H9 (cell line): ENCODE results near the gene CHSY1. TPM values are rescaled to one million over a fixed set of nuclear protein-coding genes. Genes with fewer than 3 reads are reported as not detected.

Experiments used
- DNase-seq: peaks from one replicate; pipeline ENCODE4 v3.0.0-alpha.2; 2017
- H2AFZ ChIP-seq: one replicate; pipeline ENCODE4 v1.6.1; 2013; ENCODE audit warnings: mild to moderate bottlenecking, low read length, control low read depth, moderate library complexity
- H2AK5ac ChIP-seq: 2 replicates; pipeline ENCODE4 v1.6.1; 2013; ENCODE audit warnings: low read length, control low read depth, mixed read lengths; ENCODE audit not compliant: insufficient read length
- H2BK120ac ChIP-seq: one replicate; pipeline ENCODE4 v1.6.1; 2013; ENCODE audit warnings: low read depth, mild to moderate bottlenecking, low read length, control low read depth, inconsistent platforms; ENCODE audit not compliant: poor library complexity, severe bottlenecking
- H2BK12ac ChIP-seq: 2 replicates; pipeline ENCODE4 v1.6.1; 2013; ENCODE audit warnings: low read length, control low read depth, mixed read lengths, low read depth; ENCODE audit not compliant: insufficient read length
- H2BK15ac ChIP-seq: 2 replicates; pipeline ENCODE4 v1.6.1; 2013; ENCODE audit warnings: low read depth, low read length, control low read depth
- H2BK20ac ChIP-seq: one replicate; pipeline ENCODE4 v1.6.1; 2013; ENCODE audit warnings: low read depth, mild to moderate bottlenecking, low read length, control low read depth, inconsistent platforms; ENCODE audit not compliant: poor library complexity, severe bottlenecking
- H2BK5ac ChIP-seq: 2 replicates; pipeline ENCODE4 v1.6.1; 2013; ENCODE audit warnings: low read length, control low read depth, mixed read lengths; ENCODE audit not compliant: insufficient read length
- H3K14ac ChIP-seq: 2 replicates; pipeline ENCODE4 v1.6.1; 2013; ENCODE audit warnings: low read length, control low read depth; ENCODE audit not compliant: insufficient read depth
- H3K18ac ChIP-seq: 2 replicates; pipeline ENCODE4 v1.6.1; 2013; ENCODE audit warnings: low read depth, mild to moderate bottlenecking, mixed read lengths, low read length, control low read depth; ENCODE audit not compliant: insufficient read length
- H3K23ac ChIP-seq: 2 replicates; pipeline ENCODE4 v1.6.1; 2013; ENCODE audit warnings: low read length, control low read depth, mixed read lengths, low read depth; ENCODE audit not compliant: insufficient read length
- H3K23me2 ChIP-seq: 2 replicates; pipeline ENCODE4 v1.6.1; 2013; ENCODE audit warnings: low read depth, mild to moderate bottlenecking, mixed read lengths, low read length, control low read depth; ENCODE audit not compliant: insufficient read length, poor library complexity, severe bottlenecking
- H3K27ac ChIP-seq: 2 replicates; pipeline ENCODE4 v1.5.1; 2013; ENCODE audit warnings: low read length, control low read depth, mixed read lengths, low read depth; ENCODE audit not compliant: insufficient read length
- H3K27me3 ChIP-seq: 2 replicates; pipeline ENCODE4 v1.6.1; 2013; ENCODE audit warnings: low read length, control low read depth, inconsistent platforms; ENCODE audit not compliant: insufficient read depth
- H3K4ac ChIP-seq: 2 replicates; pipeline ENCODE4 v1.6.1; 2013; ENCODE audit warnings: low read depth, mild to moderate bottlenecking, control low read depth, inconsistent platforms, low read length, moderate library complexity
- H3K4me1 ChIP-seq: 2 replicates; pipeline ENCODE4 v1.6.1; 2013; ENCODE audit warnings: low read length, control low read depth, inconsistent platforms; ENCODE audit not compliant: insufficient read depth
- H3K4me2 ChIP-seq: 2 replicates; pipeline ENCODE4 v1.6.1; 2013; ENCODE audit warnings: low read length, control low read depth, mixed read lengths; ENCODE audit not compliant: insufficient read length, insufficient read depth
- H3K56ac ChIP-seq: 2 replicates; pipeline ENCODE4 v1.6.1; 2013; ENCODE audit warnings: low read depth, mild to moderate bottlenecking, mixed read lengths, low read length, control low read depth; ENCODE audit not compliant: insufficient read length
- H3K79me1 ChIP-seq: 2 replicates; pipeline ENCODE4 v1.6.1; 2013; ENCODE audit warnings: low read depth, mild to moderate bottlenecking, moderate library complexity, low read length, control low read depth, inconsistent platforms; ENCODE audit not compliant: insufficient read depth, poor library complexity, severe bottlenecking
- H3K79me2 ChIP-seq: 2 replicates; pipeline ENCODE4 v1.6.1; 2013; ENCODE audit warnings: low read length, control low read depth, inconsistent platforms; ENCODE audit not compliant: insufficient read depth
- H3K9ac ChIP-seq: 2 replicates; pipeline ENCODE4 v1.6.1; 2013; ENCODE audit warnings: low read length, control low read depth, mixed read lengths; ENCODE audit not compliant: insufficient read length; ENCODE audit errors: extremely low read depth
- H3K9me3 ChIP-seq: one replicate; pipeline ENCODE4 v1.6.1; 2013; ENCODE audit warnings: low read depth, low read length, inconsistent platforms; ENCODE audit not compliant: control insufficient read depth
- H3T11ph ChIP-seq: one replicate; pipeline ENCODE4 v1.6.1; 2013; ENCODE audit warnings: mild to moderate bottlenecking, low read length, control low read depth, inconsistent platforms
- H4K20me1 ChIP-seq: one replicate; pipeline ENCODE4 v1.6.1; 2013; ENCODE audit not compliant: control insufficient read depth, insufficient read length, insufficient read depth
- H4K5ac ChIP-seq: 2 replicates; pipeline ENCODE4 v1.6.1; 2013; ENCODE audit warnings: low read depth, mild to moderate bottlenecking, mixed read lengths, low read length, control low read depth; ENCODE audit not compliant: insufficient read length
- H4K8ac ChIP-seq: replicated peaks from 2 replicates; pipeline ENCODE4 v1.6.1; 2013; ENCODE audit warnings: low read length, control low read depth, mixed read lengths, low read depth; ENCODE audit not compliant: insufficient read length
- H4K91ac ChIP-seq: 2 replicates; pipeline ENCODE4 v1.6.1; 2013; ENCODE audit warnings: low read depth, mild to moderate bottlenecking, moderate library complexity, mixed read lengths, low read length, control low read depth; ENCODE audit not compliant: insufficient read length
- H3K27ac Mint-ChIP-seq, 3 experiments: 2 replicates in 2 of 3; 3 replicates in 1 of 3; pipeline ENCODE4 v1.8.0; 2020 to 2021; ENCODE audit warnings: mixed read lengths in 3 of 3, mild to moderate bottlenecking in 1 of 3, moderate library complexity in 1 of 3
- H3K27me3 Mint-ChIP-seq: 2 replicates; pipeline ENCODE4 v1.8.0; 2021; ENCODE audit warnings: low read depth, mild to moderate bottlenecking, moderate library complexity, mixed read lengths
- H3K36me3 Mint-ChIP-seq, 3 experiments: 2 replicates in 2 of 3; 3 replicates in 1 of 3; pipeline ENCODE4 v1.8.0; 2020 to 2021; ENCODE audit warnings: low read depth in 3 of 3, mixed read lengths in 3 of 3; ENCODE audit not compliant: insufficient read depth in 1 of 3
- H3K4me1 Mint-ChIP-seq, 2 experiments: 2 replicates each; pipeline ENCODE4 v1.8.0; 2020; ENCODE audit warnings: mixed read lengths in 2 of 2
- H3K4me3 Mint-ChIP-seq, 2 experiments: 2 replicates in 1 of 2; 3 replicates in 1 of 2; pipeline ENCODE4 v1.8.0; 2020 to 2021; ENCODE audit warnings: mild to moderate bottlenecking in 2 of 2, mixed read lengths in 2 of 2, moderate library complexity in 1 of 2
- H3K9me3 Mint-ChIP-seq, 2 experiments: 2 replicates in 1 of 2; 3 replicates in 1 of 2; pipeline ENCODE4 v1.8.0; 2020; ENCODE audit warnings: mild to moderate bottlenecking in 2 of 2, mixed read lengths in 2 of 2, moderate library complexity in 1 of 2
- CTCF ChIP-seq: fragments of 200-600 bp; sonication (generic); conservative IDR thresholded peaks from 3 replicates; pipeline ENCODE4 v1.8.0; 2021; ENCODE audit warnings: antibody characterized with exemption, mild to moderate bottlenecking
- WGBS: extraction: QIAGEN DNeasy Blood & Tissue Kit; methylation state at CpG from one replicate; pipeline ENCODE4 v1.1.7; 2013; ENCODE audit warnings: missing lambda C conversion rate, low lambda C conversion rate, mixed read lengths; ENCODE audit not compliant: insufficient read length; ENCODE audit errors: extremely low coverage; 5-methylcytosine and 5-hydroxymethylcytosine counted together
- total RNA-seq: library from RNA; stranded (reverse); gene quantifications from 2 replicates; pipeline ENCODE4 v1.2.1, GENCODE V29; 2021

CHSY1 gene
- total RNA-seq, 1 experiment from 2014 or later, result 68.3 TPM

- no peaks in the 10 kb centered on the region for H3K23me2 ChIP-seq
- H3K9me3 ChIP-seq, result no peaks in the 10 kb centered on the region
- H3K56ac ChIP-seq, result no peak overlapping the region
- H3K27ac Mint-ChIP-seq, result no peak overlapping the region
- no peak overlapping the region for H4K8ac ChIP-seq
- peaks cover 7 to 17% of the 10 kb centered on the region in 2 experiments; a peak in 4 of 5 replicates for H3K9me3 Mint-ChIP-seq
- H3K36me3 Mint-ChIP-seq, result peaks cover 11 to 14% (median 11%) of the 10 kb centered on the region in 3 experiments
- H2AK5ac ChIP-seq, result no peak overlapping the region
- H3K79me1 ChIP-seq, result no peaks in the 10 kb centered on the region
- H2BK20ac ChIP-seq, result no peak overlapping the region
- H3K27ac ChIP-seq, result no peak overlapping the region
- no peak overlapping the region for H3K4ac ChIP-seq
- H3K18ac ChIP-seq, result no peak overlapping the region
- no peak overlapping the region for H3K23ac ChIP-seq
- no peaks in the 10 kb centered on the region for H3K79me2 ChIP-seq
- H2BK12ac ChIP-seq, result no peak overlapping the region
- peaks cover 17 to 18% of the 10 kb centered on the region in 2 experiments for H3K4me1 Mint-ChIP-seq
- no peak for DNase-seq
- H2AFZ ChIP-seq, result no peak overlapping the region
- no peak overlapping the region for H4K5ac ChIP-seq
- no CpG with 5 or more reads among the region's 4 CpGs for WGBS
- no peak overlapping the region for H3K14ac ChIP-seq
- no peak overlapping the region for H2BK15ac ChIP-seq
- no peak overlapping the region for H2BK5ac ChIP-seq
- H3K4me3 Mint-ChIP-seq, result no peak overlapping the region
- H2BK120ac ChIP-seq, result no peak overlapping the region
- H3K27me3 Mint-ChIP-seq, result no peaks in the 10 kb centered on the region; the same call in 1 of the 2 replicates
- H3T11ph ChIP-seq, result no peak overlapping the region
- no peak for TF ChIP-seq CTCF
- no peaks in the 10 kb centered on the region for H3K27me3 ChIP-seq
- no peak overlapping the region for H4K91ac ChIP-seq
- H4K20me1 ChIP-seq, result no peaks in the 10 kb centered on the region
- H3K9ac ChIP-seq, result no peak overlapping the region
- no peaks in the 10 kb centered on the region; the same call in none of the 2 replicates for H3K4me1 ChIP-seq
- no peak overlapping the region for H3K4me2 ChIP-seq
These were observed 121.9 kb downstream of the CHSY1 start for GRCh38 chr15:101129851-101130380.
